ENCODE measurements around the gene ABCC1.

ABCC1 gene

GRCh38 chr16:16073001-16073545, 123.7 kb downstream of the ABCC1 start:
- CTCF ChIA-PET: interaction anchor here (2.1 kb wide), 1 partner anchor 11 kb away, joined by 9 read pairs; no protein-coding TSS in a partner anchor
- DNase-seq (ENCODE audit: extremely low spot score): no peak
- TF ChIP-seq CTCF (IDR thresholded peaks at IDR 0.05; ENCODE audit: control extremely low read depth, extremely low read depth, low read depth, missing control alignments): no peak
- POLR2A ChIA-PET: interaction anchor here (0.7 kb wide), 1 partner anchor 213 kb away, joined by 3 read pairs; no protein-coding TSS in a partner anchor

GRCh38 chr16:16073891-16074881, 124.8 kb downstream of the ABCC1 start:
- ChIA-PET CTCF (interaction anchor here (1.2 to 1.3 kb wide), 2 partner anchors 21 to 36 kb away, joined by 3 read pairs; no protein-coding TSS in a partner anchor), POLR2A (no interaction called here)
- no peak for TF ChIP-seq CTCF (IDR thresholded peaks at IDR 0.05; ENCODE audit: control extremely low read depth, extremely low read depth, low read depth, missing control alignments)
- DNase-seq (ENCODE audit: extremely low spot score): no peak

- TF ChIP-seq CTCF (IDR thresholded peaks at IDR 0.05; ENCODE audit: control extremely low read depth, extremely low read depth, low read depth, missing control alignments): no peak
- no peak for DNase-seq (ENCODE audit: extremely low spot score)
- CTCF ChIA-PET: interaction anchor here (1.2 to 1.7 kb wide), 3 partner anchors 25 to 37 kb away, joined by 3 to 4 read pairs (median 3); no protein-coding TSS in a partner anchor
- POLR2A ChIA-PET: no interaction called here
These were observed 126.3 kb downstream of the ABCC1 start for GRCh38 chr16:16075488-16076422.

GRCh38 chr16:16076423-16076813, 127.0 kb downstream of the ABCC1 start:
- DNase-seq (ENCODE audit: extremely low spot score): no peak
- POLR2A ChIA-PET: no interaction called here
- CTCF ChIA-PET: interaction anchor here (1.5 to 1.9 kb wide), 3 partner anchors 13 to 28 kb away, joined by 3 to 6 read pairs (median 4); no protein-coding TSS in a partner anchor
- no peak for TF ChIP-seq CTCF (IDR thresholded peaks at IDR 0.05; ENCODE audit: control extremely low read depth, extremely low read depth, low read depth, missing control alignments)

- CTCF ChIA-PET: interaction anchor here (0.9 to 1.4 kb wide), 3 partner anchors 8 to 47 kb away, joined by 3 to 5 read pairs (median 3); no protein-coding TSS in a partner anchor
- POLR2A ChIA-PET: no interaction called here
- no peak for TF ChIP-seq CTCF (IDR thresholded peaks at IDR 0.05; ENCODE audit: control extremely low read depth, extremely low read depth, low read depth, missing control alignments)
- DNase-seq (ENCODE audit: extremely low spot score): no peak
These were observed 131.1 kb downstream of the ABCC1 start for GRCh38 chr16:16080465-16081065.

Data from GM10248 (cell line).